Calu3 (cell line): ENCODE results near the gene SLC16A13. TPM values are rescaled to one million over a fixed set of nuclear protein-coding genes. Genes with fewer than 3 reads are reported as not detected.
A peak's percentile ranks its signal among the peaks of the same experiment; 100 is the strongest.
"Not testable (repeated sequence)": the region's sequence is repeated elsewhere in the genome, so short reads cannot be mapped to it uniquely, and the experiment has no call there.

Source experiments
- Bru-seq: library from RNA; stranded (reverse); fragments of 400-500 nt; gene quantifications from one replicate; lab custom pipeline; 2021; lab: Mats Ljungman, UMichigan
- BruChase-seq, 2 experiments: library from RNA; stranded (reverse); fragments of 400-500 nt; gene quantifications; one replicate each; lab custom pipeline; 2021; lab: Mats Ljungman, UMichigan
- BruUV-seq: library from RNA; stranded (reverse); fragments of 400-500 nt; replicated peaks from 2 replicates; lab custom pipeline; 2021; lab: Mats Ljungman, UMichigan
- CTCF ChIA-PET: fragments of 300-600 bp; sonication (Branson Sonifier 250); formaldehyde crosslinking; loops from one replicate; lab custom pipeline; 2022; ENCODE audit warnings: antibody characterized with exemption; lab: Charles Lee
- DNase-seq: peaks from one replicate; pipeline ENCODE4 v3.0.0; 2022
- H3K27ac Mint-ChIP-seq: one replicate; pipeline ENCODE4 v1.8.0; 2022; ENCODE audit warnings: mixed read lengths; ENCODE audit not compliant: unreplicated experiment
- H3K27me3 Mint-ChIP-seq: one replicate; pipeline ENCODE4 v1.8.0; 2022; ENCODE audit warnings: mixed read lengths; ENCODE audit not compliant: unreplicated experiment
- H3K36me3 Mint-ChIP-seq: one replicate; pipeline ENCODE4 v1.8.0; 2022; ENCODE audit warnings: mild to moderate bottlenecking, moderate library complexity, mixed read lengths; ENCODE audit not compliant: insufficient read depth, unreplicated experiment
- H3K4me1 Mint-ChIP-seq: one replicate; pipeline ENCODE4 v1.8.0; 2022; ENCODE audit warnings: mild to moderate bottlenecking, low read depth, mixed read lengths; ENCODE audit not compliant: unreplicated experiment
- H3K4me3 Mint-ChIP-seq: one replicate; pipeline ENCODE4 v1.8.0; 2022; ENCODE audit warnings: mild to moderate bottlenecking, low read depth, moderate library complexity, mixed read lengths; ENCODE audit not compliant: unreplicated experiment
- H3K9me3 Mint-ChIP-seq: one replicate; pipeline ENCODE4 v1.8.0; 2022; ENCODE audit warnings: low read depth, mixed read lengths; ENCODE audit not compliant: unreplicated experiment
- intact Hi-C: fragments of 100-400 bp; cut with micrococcal nuclease; formaldehyde crosslinking; loops from one replicate; pipeline ENCODE4 v1.10.0; 2022; ENCODE audit not compliant: unreplicated experiment
- long read RNA-seq: library from polyadenylated mRNA; stranded (forward); transcript quantifications from one replicate; pipeline ENCODE4 v2.0.0, GENCODE V29; 2022
- total RNA-seq: library from RNA; stranded (reverse); gene quantifications from 2 replicates; pipeline ENCODE4 v1.2.3, GENCODE V29; 2022
- TF ChIP-seq, protein P1 (sequence below): fragments of 200-600 bp; IDR thresholded peaks from one replicate; pipeline ENCODE4 v1.8.0; 2022; ENCODE audit warnings: antibody characterized with exemption; ENCODE audit not compliant: unreplicated experiment

SLC16A13 gene, protein sequence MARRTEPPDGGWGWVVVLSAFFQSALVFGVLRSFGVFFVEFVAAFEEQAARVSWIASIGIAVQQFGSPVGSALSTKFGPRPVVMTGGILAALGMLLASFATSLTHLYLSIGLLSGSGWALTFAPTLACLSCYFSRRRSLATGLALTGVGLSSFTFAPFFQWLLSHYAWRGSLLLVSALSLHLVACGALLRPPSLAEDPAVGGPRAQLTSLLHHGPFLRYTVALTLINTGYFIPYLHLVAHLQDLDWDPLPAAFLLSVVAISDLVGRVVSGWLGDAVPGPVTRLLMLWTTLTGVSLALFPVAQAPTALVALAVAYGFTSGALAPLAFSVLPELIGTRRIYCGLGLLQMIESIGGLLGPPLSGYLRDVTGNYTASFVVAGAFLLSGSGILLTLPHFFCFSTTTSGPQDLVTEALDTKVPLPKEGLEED
- total RNA-seq (10.4 and 11.6 TPM in 2 replicates), Bru-seq, nascent RNA (percentile 49 among the genes with signal in this experiment), BruChase-seq, experiment 1, labeled RNA remaining after a 6-hour chase (percentile 45 among the genes with signal in this experiment), BruChase-seq, experiment 2, labeled RNA remaining after a 2-hour chase (percentile 61 among the genes with signal in this experiment)
- long read RNA-seq, partial matches to known transcripts = 0 of 2 reads
- long read RNA-seq, other reads (novel, unspliced or antisense) = 0 of 2 reads

DNA sequence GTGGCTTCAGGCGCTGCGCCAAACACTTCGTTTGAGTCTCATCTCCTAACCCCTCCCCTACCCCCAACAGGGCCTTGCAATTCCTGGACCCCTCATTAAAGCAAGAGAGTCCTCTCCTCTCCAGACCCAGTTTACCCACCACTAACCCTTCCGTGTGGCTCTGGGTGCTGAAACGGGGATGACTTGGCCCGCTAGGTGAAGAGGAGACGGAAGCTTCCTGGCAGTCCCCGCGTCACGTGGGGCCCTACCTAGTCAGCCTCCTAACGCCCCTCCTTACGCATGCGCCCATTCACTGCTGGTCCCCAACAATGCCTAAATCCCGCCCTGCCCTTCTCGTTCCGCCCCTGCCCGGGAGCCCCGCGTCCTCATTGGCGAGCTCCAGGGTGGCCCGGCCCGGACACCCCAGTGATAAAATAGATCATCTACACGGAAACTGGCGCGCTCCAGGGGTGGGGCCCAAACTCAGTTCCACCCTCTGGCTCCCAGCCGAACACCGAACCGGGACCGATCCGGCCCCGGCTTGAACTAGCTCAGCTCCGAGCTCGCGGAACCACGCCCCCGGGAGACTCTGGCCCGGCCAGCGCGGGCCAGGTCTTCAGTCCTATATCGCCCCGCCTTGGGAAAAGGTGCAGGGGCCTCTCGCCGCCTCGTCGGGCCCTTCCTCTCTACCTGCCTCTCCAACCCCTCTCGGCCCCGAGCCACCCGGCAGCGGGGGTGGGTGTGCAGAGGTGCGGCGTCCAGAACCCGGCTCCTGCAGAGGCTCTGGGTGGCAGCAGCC, at the start of gene SLC16A13:
TSS of gene SLC16A13 (plus strand) at position 425 of the 778 bp plus-strand sequence. CDS start 368 bp downstream, outside the sequence.
- Mint-ChIP-seq H3K27me3 (no peaks in the 10 kb centered on the region), H3K27ac (peak within 1 kb of the TSS; percentile 71), H3K4me1 (peaks cover 9% of the 10 kb centered on the region), H3K9me3 (no peaks in the 10 kb centered on the region), H3K4me3 (peak within 1 kb of the TSS; percentile 94), H3K36me3 (peaks cover 19% of the 10 kb centered on the region)
- TF ChIP-seq, protein P1, sequence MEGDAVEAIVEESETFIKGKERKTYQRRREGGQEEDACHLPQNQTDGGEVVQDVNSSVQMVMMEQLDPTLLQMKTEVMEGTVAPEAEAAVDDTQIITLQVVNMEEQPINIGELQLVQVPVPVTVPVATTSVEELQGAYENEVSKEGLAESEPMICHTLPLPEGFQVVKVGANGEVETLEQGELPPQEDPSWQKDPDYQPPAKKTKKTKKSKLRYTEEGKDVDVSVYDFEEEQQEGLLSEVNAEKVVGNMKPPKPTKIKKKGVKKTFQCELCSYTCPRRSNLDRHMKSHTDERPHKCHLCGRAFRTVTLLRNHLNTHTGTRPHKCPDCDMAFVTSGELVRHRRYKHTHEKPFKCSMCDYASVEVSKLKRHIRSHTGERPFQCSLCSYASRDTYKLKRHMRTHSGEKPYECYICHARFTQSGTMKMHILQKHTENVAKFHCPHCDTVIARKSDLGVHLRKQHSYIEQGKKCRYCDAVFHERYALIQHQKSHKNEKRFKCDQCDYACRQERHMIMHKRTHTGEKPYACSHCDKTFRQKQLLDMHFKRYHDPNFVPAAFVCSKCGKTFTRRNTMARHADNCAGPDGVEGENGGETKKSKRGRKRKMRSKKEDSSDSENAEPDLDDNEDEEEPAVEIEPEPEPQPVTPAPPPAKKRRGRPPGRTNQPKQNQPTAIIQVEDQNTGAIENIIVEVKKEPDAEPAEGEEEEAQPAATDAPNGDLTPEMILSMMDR = no peak
- no TSS peak for BruUV-seq
- peak; percentile 92 for DNase-seq
- intact Hi-C loops = no loop called here
- CTCF ChIA-PET = interaction anchor here (0.6 to 1.6 kb wide), 6 partner anchors 10 to 129 kb away, joined by 3 to 11 read pairs (median 4); no protein-coding TSS in a partner anchor

DNA sequence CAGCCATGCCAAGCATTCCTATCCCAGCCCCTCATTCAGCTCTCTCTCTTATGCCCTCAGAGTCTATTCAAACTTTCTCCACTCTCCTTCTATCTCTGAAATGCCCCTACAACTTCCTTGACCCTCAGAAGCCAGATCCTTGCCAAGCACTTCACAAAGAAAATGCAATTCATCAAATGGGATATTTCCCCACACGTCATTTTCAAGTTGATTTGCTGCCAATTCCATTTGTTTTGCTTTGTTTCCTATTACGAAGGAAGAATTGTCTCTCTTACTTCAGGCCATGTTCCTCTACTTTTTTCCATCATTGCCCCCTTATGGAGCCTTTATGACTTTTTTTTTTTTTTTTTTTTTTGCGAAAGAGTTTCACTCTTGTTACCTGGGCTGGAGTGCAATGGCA, 49.1 kb upstream of the SLC16A13 start:
- Mint-ChIP-seq H3K36me3 (no peaks in the 10 kb centered on the region), H3K27ac (no peak overlapping the region), H3K4me1 (no peaks in the 10 kb centered on the region), H3K9me3 (no peaks in the 10 kb centered on the region), H3K4me3 (no peak overlapping the region), H3K27me3 (no peaks in the 10 kb centered on the region)
- TF ChIP-seq, protein P1 = no peak
- DNase-seq = no peak
- intact Hi-C loops = no loop called here
- CTCF ChIA-PET = no interaction called here
- BruUV-seq = no TSS peak

DNA sequence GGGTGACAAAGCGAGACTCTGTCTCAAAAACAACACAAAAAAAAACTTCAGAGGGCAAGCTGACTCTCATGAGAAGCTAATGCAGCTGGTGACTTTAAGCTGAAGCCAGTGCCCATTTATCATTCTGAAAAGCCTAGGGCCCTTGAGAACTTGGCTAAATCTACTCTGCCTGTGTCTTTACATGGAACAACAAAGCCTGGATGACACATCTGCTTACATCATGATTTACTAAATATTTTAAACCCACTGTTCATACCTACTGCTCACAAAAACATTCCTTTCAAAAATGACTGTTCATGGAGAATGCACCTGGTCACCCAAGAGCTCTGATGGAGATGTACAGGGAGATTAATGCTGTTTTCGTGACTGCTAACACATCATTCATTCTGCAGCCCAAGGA, 46.0 kb upstream of the SLC16A13 start:
- intact Hi-C loops = no loop called here
- Mint-ChIP-seq H3K4me1 (no peaks in the 10 kb centered on the region), H3K9me3 (no peaks in the 10 kb centered on the region), H3K4me3 (no peak overlapping the region), H3K36me3 (peaks cover 6% of the 10 kb centered on the region), H3K27me3 (no peaks in the 10 kb centered on the region), H3K27ac (no peak overlapping the region)
- CTCF ChIA-PET = no interaction called here
- TF ChIP-seq, protein P1 = no peak
- BruUV-seq = no TSS peak
- no peak for DNase-seq

DNA sequence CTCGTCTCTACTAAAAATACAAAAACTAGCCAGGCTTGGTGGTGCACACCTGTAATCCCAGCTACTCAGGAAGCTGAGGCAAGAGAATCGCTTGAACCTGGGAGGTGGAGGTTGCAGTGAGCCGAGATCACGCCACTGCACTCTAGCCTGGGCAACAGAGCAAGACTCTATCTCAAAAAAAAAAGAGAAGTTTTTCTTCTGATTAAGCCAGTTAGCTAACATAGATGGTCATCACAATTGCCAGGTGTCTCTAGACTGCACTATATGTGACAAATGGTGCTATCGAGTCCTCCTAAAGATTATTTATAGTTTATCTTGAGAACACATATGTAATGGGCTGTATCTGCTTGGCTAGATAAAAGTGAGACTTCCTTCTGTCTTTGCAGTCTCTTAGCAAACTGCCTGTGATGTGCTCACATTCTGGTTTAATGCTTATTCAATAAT, 42.2 kb upstream of the SLC16A13 start:
- intact Hi-C loops, H3K27ac Mint-ChIP-seq, H3K9me3 Mint-ChIP-seq, CTCF ChIA-PET, BruUV-seq, H3K4me3 Mint-ChIP-seq, H3K27me3 Mint-ChIP-seq, H3K4me1 Mint-ChIP-seq, DNase-seq: not testable (repeated sequence)
- H3K36me3 Mint-ChIP-seq = peaks cover 14% of the 10 kb centered on the region
